Aorta (tissue), 5 donors: ENCODE data around the gene CRIM1. TPM values are rescaled to one million over a fixed set of nuclear protein-coding genes. Genes with fewer than 3 reads are reported as not detected.

Experiments used
- ATAC-seq: fragments of 200-7000 bp; cut with Tn5 transposase; one replicate; pipeline ENCODE4 v1.9.1; 2022; ENCODE audit warnings: moderate library complexity; ENCODE audit not compliant: low FRiP score
- DNase-seq, 2 donors: peaks; one replicate each; pipeline ENCODE4 v3.0.0-alpha.2; 2020
- H3K27ac ChIP-seq, 2 donors: one replicate each; pipeline ENCODE4 v1.5.1; 2013; ENCODE audit warnings: low read length in 2 of 2, mild to moderate bottlenecking in 2 of 2, moderate library complexity in 2 of 2, control low read depth in 1 of 2, inconsistent platforms in 1 of 2, low read depth in 1 of 2
- H3K27me3 ChIP-seq, 2 donors: one replicate each; pipeline ENCODE4 v1.6.1; 2013; ENCODE audit warnings: control low read depth in 1 of 2, low read length in 1 of 2, mild to moderate bottlenecking in 1 of 2, moderate library complexity in 1 of 2; ENCODE audit not compliant: insufficient read depth in 2 of 2, control insufficient read depth in 1 of 2
- H3K36me3 ChIP-seq, 2 donors: one replicate each; pipeline ENCODE4 v1.6.1; 2013; ENCODE audit warnings: control low read depth in 1 of 2, low read length in 1 of 2, mild to moderate bottlenecking in 1 of 2; ENCODE audit not compliant: insufficient read depth in 2 of 2, control insufficient read depth in 1 of 2
- H3K4me1 ChIP-seq, 2 donors: one replicate each; pipeline ENCODE4 v1.6.1; 2013; ENCODE audit warnings: low read length in 2 of 2, control low read depth in 1 of 2, mild to moderate bottlenecking in 1 of 2, moderate library complexity in 1 of 2; ENCODE audit not compliant: insufficient read depth in 2 of 2, control insufficient read depth in 1 of 2
- H3K4me3 ChIP-seq, 2 donors: one replicate each; pipeline ENCODE4 v1.5.1; 2013; ENCODE audit warnings: low read length in 2 of 2, control low read depth in 1 of 2, mild to moderate bottlenecking in 1 of 2
- H3K9me3 ChIP-seq: one replicate; pipeline ENCODE4 v1.6.1; 2013; ENCODE audit warnings: mild to moderate bottlenecking, low read length; ENCODE audit not compliant: control insufficient read depth
- WGBS, 2 donors: extraction: QIAGEN DNeasy Blood & Tissue Kit; methylation state at CpG; one replicate each; pipeline ENCODE4 v1.1.7; 2013; 5-methylcytosine and 5-hydroxymethylcytosine counted together
- intact Hi-C, 2 donors: fragments of 100-400 bp; cut with DNase I; formaldehyde crosslinking; loops; one replicate each; pipeline versions ENCODE4 v1.14.2 to v1.15.0; 2022
- polyA plus RNA-seq, 2 donors: library from polyadenylated mRNA; stranded (reverse); fragments of 200-250 nt; gene quantifications; one replicate each; pipeline ENCODE4 v1.2.3, GENCODE V29; 2013
- total RNA-seq, 2 donors: library from RNA; stranded (reverse); fragmentation: NEBNext Ultra II Directional; extraction: Animal tissue kit (Norgen Biotek cat#: 25700); gene quantifications; one replicate each; pipeline ENCODE4 v1.2.1, GENCODE V29; 2021
- donor health status: healthy with polysubstance abuse.
- donor health status: Bipolar disorder and iron deficiency.
- donor health status: DM: no; HTN: no; CAD: no.
- donor health status: DM: no; HTN: no; CAD: no.
- donor health status: DM: yes; HTN: yes; CAD: no.

The CRIM1 gene
- total and polyA plus RNA-seq, 4 donors, result 47.3 to 727 (median 147) TPM

DNA sequence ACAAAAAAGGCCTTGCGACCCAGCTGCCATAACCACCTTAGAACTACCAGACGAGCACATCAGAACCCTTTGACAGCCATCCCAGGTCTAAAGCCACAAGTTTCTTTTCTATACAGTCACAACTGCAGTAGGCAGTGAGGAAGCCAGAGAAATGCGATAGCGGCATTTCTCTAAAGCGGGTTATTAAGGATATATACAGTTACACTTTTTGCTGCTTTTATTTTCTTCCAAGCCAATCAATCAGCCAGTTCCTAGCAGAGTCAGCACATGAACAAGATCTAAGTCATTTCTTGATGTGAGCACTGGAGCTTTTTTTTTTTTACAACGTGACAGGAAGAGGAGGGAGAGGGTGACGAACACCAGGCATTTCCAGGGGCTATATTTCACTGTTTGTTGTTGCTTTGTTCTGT, 193.6 kb downstream of the CRIM1 start:
- no peak for ATAC-seq
- intact Hi-C loops, result no loop called here
- Histone ChIP-seq H3K9me3 (no peaks in the 10 kb centered on the region), H3K4me3 (no peak overlapping the region), H3K4me1 (no peaks in the 10 kb centered on the region), H3K27ac (peak overlapping the region in 1 of 2 donors; percentile 35), H3K27me3 (no peaks in the 10 kb centered on the region), H3K36me3 (peaks cover 4 to 6% of the 10 kb centered on the region in 2 donors)
- no peak for DNase-seq
- 44 to 48% methylated on average over 7 of the region's 7 CpGs for WGBS, 2 donors

DNA sequence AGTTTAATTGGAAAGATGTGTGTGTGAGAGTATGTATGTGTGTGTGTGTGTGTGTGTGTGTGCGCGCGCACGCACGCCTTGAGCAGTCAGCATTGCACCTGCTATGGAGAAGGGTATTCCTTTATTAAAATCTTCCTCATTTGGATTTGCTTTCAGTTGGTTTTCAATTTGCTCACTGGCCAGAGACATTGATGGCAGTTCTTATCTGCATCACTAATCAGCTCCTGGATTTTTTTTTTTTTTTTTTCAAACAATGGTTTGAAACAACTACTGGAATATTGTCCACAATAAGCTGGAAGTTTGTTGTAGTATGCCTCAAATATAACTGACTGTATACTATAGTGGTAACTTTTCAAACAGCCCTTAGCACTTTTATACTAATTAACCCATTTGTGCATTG, 194.4 kb downstream of the CRIM1 start:
- DNase-seq, result no peak
- no peak for ATAC-seq
- no peak overlapping the region for H3K27ac ChIP-seq
- H3K27me3 ChIP-seq, result no peaks in the 10 kb centered on the region
- no peaks in the 10 kb centered on the region for H3K4me1 ChIP-seq
- no peaks in the 10 kb centered on the region for H3K9me3 ChIP-seq
- 96 to 97% methylated on average over 5 of the region's 5 CpGs for WGBS, 2 donors
- intact Hi-C loops, result no loop called here
- no peak overlapping the region for H3K4me3 ChIP-seq
- peaks cover 4 to 6% of the 10 kb centered on the region in 2 donors for H3K36me3 ChIP-seq

DNA sequence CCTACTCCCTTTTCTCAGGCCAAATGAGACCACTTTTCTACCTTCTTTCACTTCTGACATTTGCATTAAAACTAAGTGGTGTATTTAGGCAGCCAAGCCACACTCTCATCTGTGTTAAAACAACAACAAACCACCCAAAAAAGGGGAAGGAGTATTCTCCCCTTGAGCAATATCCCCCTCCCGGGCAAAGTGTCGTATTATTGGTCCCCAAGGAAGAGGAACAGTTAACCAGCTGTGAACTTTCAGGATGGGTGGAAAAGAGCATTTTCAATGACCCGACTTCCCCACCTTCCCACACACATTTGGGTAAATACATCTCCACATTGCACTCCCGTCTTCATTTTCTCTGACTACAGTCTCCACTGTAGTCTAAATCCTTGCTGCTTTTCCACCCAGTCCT, 198.1 kb downstream of the CRIM1 start:
- peak; percentile 20 for ATAC-seq
- Histone ChIP-seq H3K36me3 (peaks cover 2 to 4% of the 10 kb centered on the region in 2 donors), H3K9me3 (no peaks in the 10 kb centered on the region), H3K27ac (peak overlapping the region in 1 of 2 donors; percentile 8), H3K4me3 (no peak overlapping the region), H3K4me1 (peaks cover 0 to 3% of the 10 kb centered on the region in 2 donors), H3K27me3 (no peaks in the 10 kb centered on the region)
- 32 to 40% methylated on average over 4 of the region's 4 CpGs for WGBS, 2 donors
- intact Hi-C loops, result no loop called here
- no peak for DNase-seq

DNA sequence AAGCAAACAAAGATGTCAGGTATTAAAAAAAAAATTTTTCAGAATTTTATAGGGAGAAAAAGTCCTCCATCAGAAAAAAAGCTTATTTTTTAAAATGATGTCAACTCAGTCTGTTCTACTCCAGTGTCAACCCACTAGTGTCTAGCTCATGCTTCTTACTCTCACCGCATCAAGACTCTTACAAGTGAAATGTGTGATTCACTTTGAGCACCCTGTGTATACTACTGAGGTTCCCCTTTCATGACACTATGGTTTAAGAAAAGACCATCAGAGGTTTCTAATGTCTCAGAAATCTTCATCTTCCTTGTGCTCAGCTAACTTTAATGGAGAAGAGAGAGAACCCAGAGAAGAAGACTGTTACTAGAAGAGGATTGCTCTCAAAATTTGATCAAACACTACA, 199.0 kb downstream of the CRIM1 start:
- no peak for ATAC-seq
- Histone ChIP-seq H3K36me3 (peaks cover 2 to 4% of the 10 kb centered on the region in 2 donors), H3K9me3 (no peaks in the 10 kb centered on the region), H3K4me1 (peaks cover 0 to 3% of the 10 kb centered on the region in 2 donors), H3K4me3 (no peak overlapping the region), H3K27me3 (no peaks in the 10 kb centered on the region), H3K27ac (peak overlapping the region in 1 of 2 donors; percentile 14)
- intact Hi-C loops, result no loop called here
- no peak for DNase-seq
- WGBS, 2 donors, result 95 to 97% methylated on average over 1 of the region's 1 CpG

DNA sequence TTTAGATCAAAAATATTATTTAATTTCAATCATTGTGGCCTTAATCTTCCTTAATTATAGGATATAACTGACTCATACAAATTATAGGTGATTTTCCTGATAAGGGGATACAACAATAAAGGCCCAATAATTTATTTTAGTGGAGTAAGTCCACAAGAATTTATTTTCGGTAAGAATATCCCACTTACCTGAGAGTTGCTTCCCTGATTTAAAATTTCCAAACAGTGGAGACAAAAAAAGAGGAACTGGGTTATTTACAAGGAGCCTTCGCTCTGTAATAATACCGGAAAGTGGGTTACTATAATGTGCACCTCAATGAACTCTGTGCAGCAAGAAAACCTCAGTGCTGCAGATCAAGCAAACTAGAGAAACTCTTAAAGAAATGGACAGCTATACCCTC, 200.2 kb downstream of the CRIM1 start:
- 90 to 92% methylated on average over 3 of the region's 3 CpGs for WGBS, 2 donors
- no peak for ATAC-seq
- peak overlapping the region in 1 of 2 donors; percentile 82 for H3K27ac ChIP-seq
- no peak for DNase-seq
- no peak overlapping the region for H3K4me3 ChIP-seq
- no peaks in the 10 kb centered on the region for H3K27me3 ChIP-seq
- peaks cover 2 to 4% of the 10 kb centered on the region in 2 donors for H3K36me3 ChIP-seq
- peaks cover 0 to 3% of the 10 kb centered on the region in 2 donors for H3K4me1 ChIP-seq
- intact Hi-C loops, result loop anchor here in 1 of 2 donors (5.0 kb wide), 1 partner anchor 107 kb away; no protein-coding TSS in a partner anchor
- no peaks in the 10 kb centered on the region for H3K9me3 ChIP-seq

DNA sequence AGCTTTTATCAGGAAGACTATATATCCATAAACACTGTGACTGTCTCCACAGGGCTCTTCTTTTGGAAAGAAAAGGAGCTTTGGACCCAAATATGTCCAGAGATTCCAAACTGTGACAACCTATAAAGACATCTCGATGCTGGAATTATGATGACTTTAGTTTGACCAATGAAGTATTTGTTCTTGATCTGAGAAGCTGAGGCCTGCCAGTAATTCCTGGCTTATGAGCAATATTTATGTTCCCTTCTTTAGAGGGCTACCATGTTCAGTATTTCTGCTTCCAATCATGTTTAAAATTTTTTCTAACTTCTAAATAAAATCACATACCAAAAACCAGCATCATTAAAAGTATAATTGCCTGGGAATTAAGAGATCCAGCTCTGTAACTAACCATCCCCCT, 201.3 kb downstream of the CRIM1 start:
- peaks cover 0 to 3% of the 10 kb centered on the region in 2 donors for H3K4me1 ChIP-seq
- intact Hi-C loops, result loop anchor here in 1 of 2 donors (5.0 kb wide), 1 partner anchor 105 kb away; no protein-coding TSS in a partner anchor
- H3K9me3 ChIP-seq, result no peaks in the 10 kb centered on the region
- no peak overlapping the region for H3K27ac ChIP-seq
- no peaks in the 10 kb centered on the region for H3K27me3 ChIP-seq
- WGBS, 2 donors, result 3 to 9% methylated on average over 1 of the region's 1 CpG
- no peak overlapping the region for H3K4me3 ChIP-seq
- no peaks in the 10 kb centered on the region for H3K36me3 ChIP-seq
- DNase-seq (no peak), ATAC-seq (no peak)

DNA sequence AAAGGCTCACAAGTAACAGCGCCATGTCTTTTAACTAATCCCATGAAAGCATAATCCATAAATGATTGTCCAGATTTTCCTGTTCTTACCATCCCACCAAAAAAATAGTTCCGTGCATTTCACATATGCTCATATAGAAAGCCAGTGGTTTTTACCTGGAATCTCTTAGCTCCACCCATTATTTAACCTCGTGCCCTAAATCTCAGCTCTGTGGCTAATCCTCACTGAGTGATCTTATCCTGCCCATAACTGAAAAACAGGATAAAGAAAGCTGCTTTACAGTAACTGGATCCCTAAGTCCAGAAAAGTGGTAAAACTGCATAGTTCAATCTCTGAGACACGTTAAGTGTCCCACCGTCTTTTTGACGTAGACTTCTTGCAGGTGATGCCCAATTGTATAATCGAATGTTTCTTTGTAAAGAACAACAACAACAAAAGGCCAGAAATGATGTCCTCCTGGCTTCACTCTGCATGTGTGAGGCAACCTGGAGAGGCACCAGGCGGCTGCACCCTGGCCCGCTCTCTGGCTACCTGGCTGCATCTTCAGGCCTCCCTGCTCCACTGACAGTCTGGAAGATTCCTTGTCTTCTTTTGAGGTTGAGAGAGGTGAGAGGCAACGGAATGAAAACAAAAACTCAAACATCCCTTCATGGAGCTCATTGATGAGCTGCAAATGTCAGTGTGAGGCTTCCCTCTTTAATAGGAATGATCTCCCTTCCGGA, 203.8 kb downstream of the CRIM1 start:
- intact Hi-C loops, result loop anchor here in 1 of 2 donors (5.0 kb wide), 1 partner anchor 103 kb away; no protein-coding TSS in a partner anchor
- Histone ChIP-seq H3K36me3 (no peaks in the 10 kb centered on the region), H3K4me3 (no peak overlapping the region), H3K9me3 (no peaks in the 10 kb centered on the region), H3K27ac (no peak overlapping the region), H3K27me3 (no peaks in the 10 kb centered on the region), H3K4me1 (peaks cover 0 to 3% of the 10 kb centered on the region in 2 donors)
- DNase-seq (no peak), ATAC-seq (no peak)
- WGBS, 2 donors, result 91 to 94% methylated on average over 11 of the region's 11 CpGs

DNA sequence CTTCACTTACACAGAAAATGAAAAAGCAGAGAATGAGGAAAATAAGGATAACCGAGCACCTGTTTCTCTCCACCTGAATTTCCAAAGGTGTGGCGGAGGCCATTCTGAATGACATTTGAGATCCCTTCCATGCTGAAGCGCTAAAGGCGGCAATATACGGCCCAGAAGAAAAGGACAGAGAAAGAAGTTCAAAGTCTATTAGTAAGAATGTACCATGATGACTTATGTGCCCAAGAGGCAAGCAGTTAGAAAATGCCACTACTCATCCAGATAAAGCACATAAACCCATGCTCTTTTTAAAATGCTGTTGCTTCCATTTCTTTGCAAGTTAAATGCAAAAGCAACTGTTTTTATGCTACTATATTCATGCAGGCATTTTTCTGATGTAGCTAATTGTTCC, 205.1 kb downstream of the CRIM1 start:
- Histone ChIP-seq H3K27me3 (no peaks in the 10 kb centered on the region), H3K27ac (no peak overlapping the region), H3K4me1 (peaks cover 0 to 3% of the 10 kb centered on the region in 2 donors), H3K4me3 (no peak overlapping the region), H3K9me3 (no peaks in the 10 kb centered on the region), H3K36me3 (no peaks in the 10 kb centered on the region)
- ATAC-seq (no peak), DNase-seq (no peak)
- WGBS, 2 donors, result 97 to 99% methylated on average over 5 of the region's 5 CpGs
- intact Hi-C loops, result loop anchor here in 1 of 2 donors (5.0 to 10.0 kb wide), 2 partner anchors 37 to 206 kb away; partner anchors contain the start of genes CRIM1 and FEZ2
